GM21423 (cell line): Measurements from ENCODE around the gene TEX30.

ENCODE experiments used
- ATAC-seq: cut with Tn5 transposase; IDR thresholded peaks from one replicate; pipeline ENCODE4 v1.9.1; 2021; ENCODE audit warnings: mild to moderate bottlenecking, moderate library complexity; ENCODE audit not compliant: unreplicated experiment

TEX30 gene

GRCh38 chr13:102718746-102719145 lies 54.8 kb downstream of the TEX30 start:
- no peak for ATAC-seq
